HG03066 (cell line): ENCODE data around the gene CTU1.
A peak's percentile ranks its signal among the peaks of the same experiment; 100 is the strongest.

Experiments
- ATAC-seq: cut with Tn5 transposase; IDR thresholded peaks from one replicate; pipeline ENCODE4 v1.9.1; 2021; ENCODE audit warnings: low read depth; ENCODE audit not compliant: unreplicated experiment

CTU1 gene

DNA sequence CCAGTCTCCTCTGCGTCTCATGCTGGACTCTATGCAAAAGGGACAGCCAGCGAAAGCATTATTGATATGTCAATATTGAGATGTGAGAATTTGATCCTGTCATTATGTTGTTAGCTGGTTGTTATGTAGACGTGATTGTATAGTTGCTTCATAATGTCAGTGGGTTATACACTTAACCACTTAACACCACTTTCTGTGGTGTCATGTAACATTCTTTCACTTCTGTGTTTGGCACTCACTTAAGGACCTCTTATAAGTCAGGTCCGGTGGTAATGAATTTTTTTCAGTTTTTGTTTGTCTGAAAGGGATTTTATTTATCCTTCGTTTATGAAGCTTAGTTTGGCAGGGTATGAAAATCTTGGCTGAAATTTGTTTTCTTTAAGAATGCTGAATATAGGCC is 26.8 kb upstream of the CTU1 start:
- no peak for ATAC-seq

DNA sequence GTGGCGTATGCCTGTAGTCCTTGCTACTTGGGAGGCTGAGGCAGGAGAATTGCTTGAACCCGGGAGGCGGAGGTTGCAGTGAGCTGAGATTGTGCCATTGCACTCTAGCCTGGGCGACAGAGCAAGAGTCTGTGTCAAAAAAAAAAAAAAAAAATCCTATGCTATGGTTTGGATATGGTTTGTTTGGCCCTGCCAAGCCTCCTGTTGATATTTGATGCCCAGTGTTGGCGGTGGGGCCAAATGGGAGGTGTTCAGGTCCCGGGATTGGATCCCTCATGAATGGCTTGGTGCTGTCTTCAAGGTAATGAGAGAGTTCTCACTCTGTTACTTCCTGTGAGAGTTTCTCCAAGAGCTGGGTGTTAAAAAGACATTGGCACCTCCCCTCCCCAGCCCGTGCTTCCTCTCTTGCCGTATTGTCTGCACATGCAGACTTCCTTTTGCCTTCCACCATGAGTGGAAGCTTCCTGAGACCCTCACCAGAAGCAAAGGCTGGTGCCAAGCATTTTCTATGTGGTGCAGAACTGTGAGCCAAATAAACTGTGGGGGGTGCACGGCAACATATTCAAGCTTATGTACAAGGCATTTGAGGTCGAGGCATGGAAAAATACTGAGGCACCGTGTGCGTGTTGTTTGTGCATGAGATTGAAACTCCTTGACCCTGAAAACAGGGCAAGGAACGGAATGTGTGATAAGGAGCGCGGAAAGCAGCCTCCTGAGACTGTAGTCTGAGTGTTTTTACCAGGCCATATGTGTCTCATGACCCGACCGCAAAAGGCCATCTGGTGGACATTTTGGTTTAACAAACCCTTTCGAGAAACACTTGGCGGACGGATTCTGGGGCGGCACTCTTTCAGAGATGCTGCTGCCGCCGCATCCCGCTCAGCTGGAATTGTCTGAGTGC is 23.8 kb upstream of the CTU1 start:
- no peak for ATAC-seq

DNA sequence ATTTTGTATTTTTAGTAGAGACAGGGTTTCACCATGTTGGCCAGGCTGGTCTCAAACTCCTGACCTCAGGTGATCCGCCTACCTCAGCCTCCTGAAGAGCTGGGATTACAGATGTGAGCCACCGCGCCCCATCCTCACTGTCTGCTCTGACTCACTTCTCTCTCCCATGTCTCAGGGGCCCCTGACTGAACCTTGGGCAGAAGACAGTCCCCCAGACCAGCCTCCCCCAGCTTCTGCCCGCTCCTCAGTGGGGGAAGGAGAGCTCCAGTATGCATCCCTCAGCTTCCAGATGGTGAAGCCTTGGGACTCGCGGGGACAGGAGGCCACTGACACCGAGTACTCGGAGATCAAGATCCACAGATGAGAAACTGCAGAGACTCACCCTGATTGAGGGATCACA is 21.5 kb upstream of the CTU1 start:
- ATAC-seq = no peak

DNA sequence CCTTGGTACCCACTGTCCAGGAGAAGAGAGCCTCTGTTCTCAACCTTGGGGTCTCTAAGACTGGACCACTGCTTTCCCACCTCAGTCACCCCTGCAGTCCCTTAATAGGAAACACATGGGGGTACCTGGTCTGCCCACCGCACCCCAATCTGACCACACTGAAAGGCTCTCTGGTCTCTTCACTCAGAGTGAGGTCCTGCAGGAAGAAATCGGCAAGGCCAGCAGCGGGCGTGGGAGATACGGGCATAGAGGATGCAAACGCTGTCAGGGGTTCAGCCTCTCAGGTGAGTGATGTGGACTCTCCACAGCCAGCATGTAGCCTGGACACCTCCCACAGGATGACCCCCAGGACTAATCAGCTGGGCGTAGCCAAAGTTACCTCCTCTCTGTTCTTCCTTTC is 20.0 kb upstream of the CTU1 start:
- ATAC-seq = no peak

DNA sequence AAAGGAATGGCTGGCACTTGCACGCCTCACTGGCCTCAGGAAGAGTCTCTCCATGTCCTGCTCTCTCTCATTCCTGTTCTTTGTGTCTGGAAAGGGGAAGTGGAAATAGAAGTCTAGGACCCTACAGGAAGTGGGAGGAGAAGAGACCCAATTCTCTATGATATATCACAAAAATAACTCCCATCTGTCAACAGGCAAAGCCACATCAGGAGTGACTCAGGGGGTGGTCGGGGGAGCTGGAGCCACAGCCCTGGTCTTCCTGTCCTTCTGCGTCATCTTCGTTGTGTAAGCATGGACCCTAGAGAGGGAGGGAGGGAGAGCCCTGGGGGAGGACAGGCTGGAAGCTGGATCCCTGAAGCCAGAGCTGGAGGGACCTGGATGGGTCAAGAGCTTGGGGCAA is 19.5 kb upstream of the CTU1 start:
- ATAC-seq = no peak

DNA sequence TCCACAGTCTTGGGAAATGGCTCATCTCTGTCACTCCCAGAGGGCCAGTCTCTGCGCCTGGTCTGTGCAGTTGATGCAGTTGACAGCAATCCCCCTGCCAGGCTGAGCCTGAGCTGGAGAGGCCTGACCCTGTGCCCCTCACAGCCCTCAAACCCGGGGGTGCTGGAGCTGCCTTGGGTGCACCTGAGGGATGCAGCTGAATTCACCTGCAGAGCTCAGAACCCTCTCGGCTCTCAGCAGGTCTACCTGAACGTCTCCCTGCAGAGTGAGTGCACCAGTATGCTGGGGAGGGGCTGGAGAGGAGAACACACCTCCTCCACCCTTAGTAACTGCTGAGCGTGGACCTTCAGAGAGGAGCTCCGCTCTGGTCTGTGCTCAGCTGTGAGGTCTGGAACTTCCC is 18.8 kb upstream of the CTU1 start:
- no peak for ATAC-seq

DNA sequence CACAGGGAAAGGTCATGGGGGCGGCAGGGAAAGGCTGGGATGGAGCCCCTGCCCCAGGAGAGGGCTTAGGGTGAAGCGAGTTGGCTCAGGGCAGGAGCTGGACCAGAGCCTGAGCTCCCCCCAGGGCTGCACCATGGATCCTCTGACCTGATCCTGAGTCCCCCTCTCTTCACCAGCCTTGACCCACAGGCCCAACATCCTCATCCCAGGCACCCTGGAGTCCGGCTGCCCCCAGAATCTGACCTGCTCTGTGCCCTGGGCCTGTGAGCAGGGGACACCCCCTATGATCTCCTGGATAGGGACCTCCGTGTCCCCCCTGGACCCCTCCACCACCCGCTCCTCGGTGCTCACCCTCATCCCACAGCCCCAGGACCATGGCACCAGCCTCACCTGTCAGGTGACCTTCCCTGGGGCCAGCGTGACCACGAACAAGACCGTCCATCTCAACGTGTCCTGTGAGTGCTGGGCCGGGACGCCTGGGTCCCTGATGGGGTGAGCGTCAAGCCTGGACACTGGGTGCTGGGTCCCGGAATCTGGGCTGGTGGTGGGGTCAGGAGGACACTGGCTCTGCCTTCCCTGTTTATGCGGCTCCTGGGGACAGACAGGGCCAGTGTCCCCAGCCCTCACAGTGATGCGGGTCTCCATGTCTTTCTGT is 17.3 kb upstream of the CTU1 start:
- ATAC-seq = no peak

DNA sequence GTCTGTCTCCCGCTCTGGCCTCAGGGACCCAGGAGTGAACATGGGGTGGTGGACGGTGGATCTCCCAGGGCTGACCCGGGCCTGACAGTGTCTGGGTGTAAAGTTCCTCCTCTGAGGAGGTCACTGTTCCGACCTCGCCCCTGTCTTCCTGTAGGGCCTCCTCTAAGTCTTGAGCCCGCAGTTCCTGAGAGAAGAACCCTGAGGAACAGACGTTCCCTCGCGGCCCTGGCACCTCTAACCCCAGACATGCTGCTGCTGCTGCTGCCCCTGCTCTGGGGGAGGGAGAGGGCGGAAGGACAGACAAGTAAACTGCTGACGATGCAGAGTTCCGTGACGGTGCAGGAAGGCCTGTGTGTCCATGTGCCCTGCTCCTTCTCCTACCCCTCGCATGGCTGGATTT is 16.5 kb upstream of the CTU1 start, which contains the start of gene SIGLEC9:
Gene SIGLEC9, plus strand, starts transcription at position 178 of the 400 bp plus-strand sequence. Its CDS starts 69 bp downstream, at position 247.
- ATAC-seq = no peak

DNA sequence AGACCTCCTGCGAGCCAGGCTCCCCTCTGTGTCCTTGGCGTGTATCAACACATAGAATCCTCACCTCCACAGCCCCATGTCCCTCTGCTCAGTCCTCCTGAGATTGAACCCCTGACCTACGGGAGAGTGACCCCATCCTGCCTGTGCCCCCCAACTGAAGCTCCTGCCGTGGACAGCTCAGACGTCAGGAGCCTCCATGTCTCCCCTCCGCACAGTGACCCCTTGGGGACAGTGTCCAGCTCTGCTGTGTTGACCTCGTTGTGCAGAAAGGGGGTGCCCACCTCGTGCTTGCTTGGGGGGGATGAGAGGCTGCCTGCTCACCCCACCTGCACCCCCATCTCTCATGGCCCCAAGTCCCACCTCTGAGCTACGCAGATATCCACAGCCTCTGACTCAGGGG is 16.0 kb upstream of the CTU1 start:
- ATAC-seq = no peak

DNA sequence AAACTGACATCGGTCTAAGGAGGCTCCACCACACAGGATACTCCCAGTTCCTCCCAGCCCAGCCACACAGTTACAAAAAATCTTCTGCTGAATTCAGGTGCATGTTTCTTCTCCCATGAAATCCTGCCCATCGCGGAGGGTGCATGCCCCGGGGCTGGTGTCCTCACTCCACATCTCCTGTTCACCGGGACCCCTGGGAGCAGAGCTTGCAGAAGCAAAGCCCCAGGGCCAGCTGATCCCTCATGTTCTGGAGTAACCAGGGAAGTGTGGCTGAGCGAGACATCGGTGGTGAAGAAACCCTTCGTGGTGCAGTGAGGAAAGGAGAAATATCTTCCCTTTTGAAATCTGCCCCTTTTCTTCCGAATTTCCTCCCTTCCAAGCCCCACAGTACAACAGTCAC is 15.6 kb upstream of the CTU1 start:
- no peak for ATAC-seq

DNA sequence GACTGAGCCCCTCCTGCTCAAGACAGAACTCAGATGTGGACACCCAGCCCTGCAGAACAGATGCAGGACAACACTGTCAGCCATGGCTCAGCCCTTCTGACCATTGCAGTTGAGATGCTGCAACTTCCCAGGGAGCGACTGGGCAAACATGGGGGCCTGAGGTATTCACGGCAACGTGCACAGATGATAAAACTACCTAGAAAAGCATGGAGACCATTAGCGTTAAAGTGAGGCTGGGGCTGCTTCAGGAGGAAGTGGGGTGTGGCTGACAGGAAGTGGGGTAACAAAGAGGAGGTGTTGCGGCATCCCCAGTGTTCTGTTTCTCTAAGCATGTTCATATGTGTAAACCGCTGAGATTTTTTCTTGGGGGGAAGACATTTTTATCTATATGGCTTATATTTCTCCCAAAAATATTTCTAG is 15.2 kb upstream of the CTU1 start:
- ATAC-seq = no peak

DNA sequence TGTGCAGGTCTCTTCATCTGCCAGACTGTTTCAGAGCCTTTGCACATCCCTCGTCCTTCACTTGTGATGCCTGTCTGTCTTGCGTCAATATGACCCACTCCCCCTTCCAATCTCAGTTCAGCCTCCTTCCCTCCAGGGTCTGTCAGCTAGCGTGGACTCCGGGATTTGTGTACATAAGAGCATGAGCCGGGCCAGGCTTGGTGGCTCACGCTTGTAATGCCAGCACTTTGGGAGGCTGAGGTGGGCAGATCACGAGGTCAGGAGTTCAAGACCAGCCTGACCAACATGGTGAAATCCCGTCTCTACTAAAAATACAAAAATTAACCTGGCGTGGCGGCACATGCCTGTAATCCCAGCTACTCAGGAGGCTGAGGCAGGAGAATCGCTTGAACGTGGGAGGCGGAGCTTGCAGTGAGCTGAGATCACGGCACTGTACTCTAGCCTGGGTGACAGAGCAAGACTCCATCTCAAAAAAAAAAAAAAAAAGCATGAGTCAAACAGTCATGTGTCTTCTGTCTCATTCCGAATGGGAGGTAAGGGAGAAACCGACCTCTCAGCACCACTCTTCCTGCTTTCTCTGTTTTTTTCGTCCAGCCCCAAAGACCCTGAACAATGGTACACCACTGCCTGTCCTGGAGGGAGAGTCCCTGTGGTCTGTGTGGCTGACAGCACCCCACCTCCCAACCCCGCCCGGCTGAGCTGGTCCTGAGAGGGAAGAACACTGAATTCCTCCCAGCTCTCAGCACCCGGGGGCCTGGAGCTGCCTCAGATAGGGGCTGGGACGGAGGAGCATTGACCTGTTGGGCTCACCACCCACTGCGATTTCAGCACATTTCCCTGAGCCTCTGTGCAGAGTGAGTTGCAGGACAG is 14.1 kb upstream of the CTU1 start:
- ATAC-seq = no peak

DNA sequence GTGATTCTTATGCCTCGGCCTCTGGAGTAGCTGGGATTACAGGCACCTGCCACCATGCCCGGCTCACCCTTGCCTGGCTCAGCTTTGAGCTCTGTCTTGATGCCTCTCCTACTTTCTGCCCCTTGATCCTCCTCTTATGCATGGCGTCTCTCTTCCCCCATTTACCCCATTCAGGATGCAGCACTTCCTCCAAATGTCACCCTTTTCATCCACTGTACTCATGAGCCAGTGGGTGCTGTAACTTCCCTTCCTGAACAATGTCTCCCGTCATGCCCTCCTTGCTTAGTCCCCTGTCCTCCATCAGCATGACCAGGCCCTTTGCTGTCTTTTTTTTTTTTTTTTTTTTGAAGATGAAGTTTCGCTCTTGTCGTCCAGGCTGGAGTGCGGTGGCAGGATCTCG is 13.0 kb upstream of the CTU1 start:
- ATAC-seq = no peak

DNA sequence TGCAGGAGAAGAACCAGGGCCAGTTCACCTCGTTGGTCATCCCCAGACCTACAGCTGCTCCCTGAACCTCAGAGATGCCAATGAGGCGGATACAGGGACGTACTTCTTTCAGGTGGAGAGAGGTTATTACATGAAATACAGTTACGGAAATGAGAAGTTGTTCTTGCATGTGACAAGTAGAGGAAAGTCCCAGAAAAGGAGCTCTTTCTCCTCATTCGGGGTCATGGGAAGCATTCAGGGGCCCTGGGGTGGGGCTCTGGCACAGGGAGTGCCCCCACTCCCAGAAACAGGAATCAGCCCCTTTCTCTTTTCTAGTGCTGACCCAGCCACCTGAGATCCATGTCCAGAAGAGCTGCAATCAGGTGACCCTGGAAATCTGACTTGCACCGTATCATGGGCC is 12.0 kb upstream of the CTU1 start:
- no peak for ATAC-seq

DNA sequence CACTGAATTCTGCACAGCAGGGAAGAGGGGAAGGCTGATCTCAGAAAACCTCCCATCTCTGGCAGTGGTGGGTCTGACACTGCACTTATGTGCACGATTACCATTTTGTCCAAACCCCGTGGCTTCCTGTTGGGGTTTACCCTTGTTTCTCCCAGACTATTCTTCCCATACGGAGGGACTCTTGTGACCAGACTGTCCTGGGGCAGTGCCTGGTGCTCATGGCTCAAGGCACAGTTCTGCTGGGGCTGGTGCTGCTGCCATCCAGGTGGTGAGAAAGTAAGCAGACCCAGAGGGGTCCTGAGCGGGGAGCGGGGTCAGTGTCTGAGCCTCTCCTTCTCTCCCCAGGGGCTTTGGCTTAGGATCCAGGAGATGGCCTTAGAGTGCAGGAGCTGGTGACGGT is 11.4 kb upstream of the CTU1 start:
- no peak for ATAC-seq

DNA sequence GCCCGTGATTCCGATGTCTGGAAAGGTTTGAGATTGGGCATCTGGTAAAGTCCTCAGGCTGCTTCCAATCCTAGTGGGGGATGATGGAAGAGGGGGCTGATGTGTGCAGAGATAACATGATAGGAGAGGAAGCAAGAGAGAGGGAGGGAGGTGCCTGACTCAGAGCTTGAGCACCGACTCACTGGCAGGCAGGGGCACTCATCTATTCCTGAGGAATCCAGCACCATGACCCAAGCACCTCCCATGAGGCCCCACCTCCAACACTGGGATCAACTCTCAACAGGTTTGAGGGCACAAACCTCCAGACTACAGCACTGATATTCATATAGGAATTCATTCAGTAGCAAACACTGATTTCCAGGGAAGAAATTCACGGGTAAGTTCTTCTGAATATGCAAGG is 10.9 kb upstream of the CTU1 start:
- ATAC-seq = no peak

DNA sequence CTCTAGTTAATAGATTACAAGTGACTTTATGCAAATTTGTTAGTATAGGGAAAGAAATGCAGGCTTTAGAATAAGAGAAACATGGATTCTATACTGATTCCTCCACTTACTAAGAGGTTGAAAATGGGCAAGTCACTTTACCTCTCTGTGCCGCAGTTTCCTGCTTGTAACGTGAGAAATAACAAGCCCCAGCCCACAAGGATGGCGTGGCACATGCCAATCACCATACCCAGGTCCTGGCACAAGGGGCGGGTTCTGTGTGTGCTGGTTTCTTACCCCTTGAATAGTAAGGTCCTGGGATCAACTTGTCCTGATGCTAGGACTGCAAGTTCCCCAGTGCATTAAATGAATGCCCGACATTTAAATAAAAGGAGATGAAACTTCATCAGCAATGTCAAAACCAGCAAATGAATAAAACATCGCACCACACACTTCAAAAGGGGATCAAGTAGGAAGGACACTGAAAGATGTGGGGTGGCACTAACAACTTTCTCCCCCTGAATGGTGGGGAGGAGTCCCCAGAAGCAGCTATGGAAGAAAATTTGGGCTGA is 8.6 kb upstream of the CTU1 start:
- ATAC-seq = no peak

DNA sequence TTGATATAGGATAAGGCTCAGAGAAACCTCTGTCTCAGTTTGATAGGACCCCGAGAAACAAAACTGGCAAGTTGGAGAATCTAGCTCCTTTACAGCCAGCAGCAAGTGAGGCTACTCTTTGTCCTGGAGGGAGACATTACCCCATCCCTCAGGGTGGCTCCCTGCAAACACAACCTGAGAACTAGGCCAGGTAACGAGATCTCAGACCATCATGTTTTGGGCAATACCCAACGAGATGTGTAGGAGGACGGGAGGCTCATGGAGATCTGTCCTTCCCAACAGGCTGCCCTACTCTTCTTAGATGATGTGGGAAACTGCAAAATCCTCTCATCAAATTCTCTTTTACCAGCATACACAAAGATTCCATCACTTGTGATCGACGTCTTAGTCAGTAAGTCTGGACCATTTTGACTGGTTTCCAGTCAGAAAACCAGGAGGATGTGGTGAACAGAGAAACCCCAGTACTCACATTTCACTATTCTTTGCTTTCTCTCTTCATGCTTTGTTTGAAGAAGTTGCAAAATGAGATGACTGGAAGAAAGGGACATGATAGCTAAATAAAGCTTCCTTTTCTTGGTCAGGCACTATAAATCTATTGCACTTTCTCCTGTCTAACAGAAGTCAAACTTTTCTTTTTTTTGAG is 6.0 kb upstream of the CTU1 start:
- no peak for ATAC-seq

DNA sequence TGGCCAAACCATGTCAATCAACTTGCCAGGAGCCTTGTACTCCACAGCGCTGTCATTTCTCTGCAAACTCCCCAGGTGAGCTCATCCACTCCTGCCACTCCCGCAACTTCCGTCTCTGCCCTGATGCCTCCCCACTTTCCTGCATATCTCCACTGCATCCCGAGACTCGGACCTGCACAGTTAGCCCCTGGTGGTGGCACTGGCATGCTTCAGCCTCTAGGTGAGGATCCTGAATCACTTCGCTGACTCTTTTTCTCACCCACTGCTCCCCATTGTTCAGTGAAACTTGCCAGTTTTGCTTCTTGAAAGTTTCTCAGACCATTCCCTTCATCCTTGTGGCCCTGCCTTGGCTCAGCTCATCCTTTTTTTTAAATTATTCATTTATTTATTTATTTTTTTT is 3.4 kb upstream of the CTU1 start:
- ATAC-seq = no peak

DNA sequence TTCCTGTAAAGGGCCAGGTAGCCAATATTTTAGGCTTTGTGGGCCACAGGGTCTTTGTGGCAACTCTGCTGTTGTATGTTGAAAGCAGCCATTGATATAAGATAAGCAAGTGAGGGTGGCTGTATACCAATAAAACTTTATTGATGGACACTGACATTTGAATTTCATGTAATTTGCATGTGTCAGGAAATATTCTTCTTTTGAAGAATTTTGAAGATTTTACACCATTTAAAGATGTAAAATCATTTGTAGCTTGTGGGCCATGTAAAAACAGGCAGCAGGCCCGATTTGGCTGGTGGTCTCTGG is 2.4 kb upstream of the CTU1 start:
- ATAC-seq = no peak

DNA sequence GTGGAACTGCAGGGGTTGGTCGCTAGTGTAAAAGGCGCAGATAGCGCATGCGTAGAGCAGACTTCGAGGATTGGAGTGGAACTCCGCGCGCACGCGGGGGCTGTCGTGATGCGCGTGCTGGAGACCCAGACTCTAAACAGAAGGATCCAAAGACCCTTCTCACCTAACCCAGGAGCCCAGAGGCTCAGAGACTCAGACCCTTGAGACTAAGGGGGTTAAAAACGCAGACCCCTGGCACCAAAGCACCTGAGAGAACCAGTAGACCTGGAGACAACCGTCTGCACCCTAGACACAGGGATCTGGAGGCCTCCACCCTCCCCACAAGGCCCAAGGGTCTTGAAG is 567 bp upstream of the CTU1 start:
- peak; percentile 12 for ATAC-seq
